Neural crest cell (in vitro differentiated cells): ENCODE measurements around the gene NANOS3. TPM values are rescaled to one million over a fixed set of nuclear protein-coding genes. Genes with fewer than 3 reads are reported as not detected.

Experiments
- DNase-seq: peaks from one replicate; pipeline ENCODE4 v3.0.0; 2021; ENCODE audit warnings: low read depth, mixed read lengths, low spot score
- H3K27ac Mint-ChIP-seq: one replicate; pipeline ENCODE4 v1.8.0; 2021; ENCODE audit warnings: mild to moderate bottlenecking, mixed read lengths; ENCODE audit not compliant: unreplicated experiment
- H3K27me3 Mint-ChIP-seq: 2 replicates; pipeline ENCODE4 v1.8.0; 2021; ENCODE audit warnings: low read depth, mild to moderate bottlenecking, mixed read lengths
- H3K36me3 Mint-ChIP-seq: 2 replicates; pipeline ENCODE4 v1.8.0; 2021; ENCODE audit warnings: low read depth, mild to moderate bottlenecking, mixed read lengths
- H3K4me1 Mint-ChIP-seq: 2 replicates; pipeline ENCODE4 v1.8.0; 2021; ENCODE audit warnings: mixed read lengths
- H3K4me3 Mint-ChIP-seq: one replicate; pipeline ENCODE4 v1.8.0; 2021; ENCODE audit warnings: mild to moderate bottlenecking, mixed read lengths
- H3K9me3 Mint-ChIP-seq: 2 replicates; pipeline ENCODE4 v1.8.0; 2021; ENCODE audit warnings: mixed read lengths
- CTCF ChIP-seq: fragments of 200-600 bp; sonication (generic); conservative IDR thresholded peaks from 2 replicates; pipeline ENCODE4 v1.5.0; 2021; ENCODE audit warnings: antibody characterized with exemption, mild to moderate bottlenecking
- total RNA-seq: library from RNA; stranded (reverse); gene quantifications from 2 replicates; pipeline ENCODE4 v1.2.1, GENCODE V29; 2021

Gene NANOS3
- total RNA-seq, 1 donor from 2014 or later = 1.6 TPM

DNA sequence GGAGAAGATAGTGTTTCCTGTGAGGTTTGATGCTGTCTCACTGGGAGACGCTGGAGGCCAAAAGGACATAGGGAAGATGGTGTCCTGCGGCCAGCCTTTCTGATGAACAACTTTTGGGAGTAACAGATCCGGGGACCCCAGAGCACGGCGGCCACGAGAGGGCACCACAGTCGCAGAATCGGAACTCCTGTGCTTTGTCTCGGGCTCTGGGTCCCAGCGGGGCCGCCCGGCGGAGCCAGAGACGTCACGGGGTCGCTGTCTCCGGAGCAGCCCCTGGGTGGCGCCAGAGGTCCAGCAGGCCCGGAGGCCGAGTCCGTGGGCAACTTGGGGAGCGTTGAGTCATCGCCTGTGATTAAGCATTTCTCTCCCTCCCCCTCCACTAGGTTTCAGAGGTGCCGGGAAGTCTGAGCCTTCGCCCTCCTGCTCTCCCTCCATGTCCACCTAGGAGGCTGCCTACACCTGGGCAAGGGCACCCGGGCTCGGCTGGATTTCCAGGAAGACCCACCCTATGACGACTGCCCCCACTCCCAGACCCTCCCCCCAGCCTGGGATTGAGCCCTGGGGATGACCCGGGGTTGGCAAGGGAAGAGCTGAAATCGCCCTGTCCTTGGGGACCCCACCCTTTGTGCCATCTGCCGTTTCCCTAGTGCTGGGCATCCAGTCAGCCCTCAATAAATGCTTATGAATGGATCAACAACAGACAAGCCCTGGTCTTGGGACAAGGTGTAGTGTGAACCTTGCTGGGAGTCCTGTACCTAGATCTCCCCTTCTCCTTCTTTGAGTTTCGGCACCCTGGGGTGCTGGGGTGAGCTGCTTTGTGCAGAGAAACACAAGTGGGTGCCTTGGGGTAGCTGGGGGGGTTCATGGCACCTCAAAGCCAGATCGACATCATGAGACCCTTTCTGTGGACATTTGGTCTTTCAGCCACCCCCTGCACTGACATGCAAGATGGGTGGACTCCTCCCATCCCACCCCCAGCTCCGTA lies 3.4 kb downstream of the NANOS3 start:
- Mint-ChIP-seq H3K27me3 (no peaks in the 10 kb centered on the region), H3K27ac (no peak overlapping the region), H3K4me3 (no peak overlapping the region), H3K9me3 (no peaks in the 10 kb centered on the region), H3K4me1 (peaks cover 20% of the 10 kb centered on the region), H3K36me3 (no peaks in the 10 kb centered on the region)
- peak; percentile 100 for TF ChIP-seq CTCF
- peak; percentile 100 for DNase-seq

DNA sequence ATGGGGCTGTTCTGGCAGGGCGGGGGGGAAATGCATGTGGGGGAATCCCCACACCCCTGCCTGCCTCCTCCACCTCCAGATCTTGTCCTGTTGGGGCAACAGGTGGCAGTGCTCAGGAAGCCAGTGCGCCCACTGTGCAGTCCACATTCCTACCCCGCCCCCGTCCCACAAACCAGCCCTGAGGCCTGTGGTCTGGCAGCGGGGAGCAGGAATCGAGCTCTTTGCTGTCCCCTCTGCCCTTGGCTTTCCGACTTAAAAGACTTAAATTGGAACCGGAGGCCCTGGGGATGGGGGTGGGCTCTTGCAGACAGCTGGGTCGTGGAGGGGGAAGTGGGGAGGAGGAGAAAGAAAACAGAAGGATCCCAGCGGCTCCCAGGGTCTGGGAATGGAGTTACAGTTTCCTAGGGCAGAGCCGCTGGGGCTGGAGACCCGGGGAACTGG lies 4.3 kb downstream of the NANOS3 start:
- no peaks in the 10 kb centered on the region for H3K9me3 Mint-ChIP-seq
- H3K36me3 Mint-ChIP-seq = no peaks in the 10 kb centered on the region
- H3K27me3 Mint-ChIP-seq = no peaks in the 10 kb centered on the region
- peak; percentile 26 for DNase-seq
- peaks cover 20% of the 10 kb centered on the region for H3K4me1 Mint-ChIP-seq
- TF ChIP-seq CTCF = no peak
- H3K4me3 Mint-ChIP-seq = peak overlapping the region; percentile 27
- no peak overlapping the region for H3K27ac Mint-ChIP-seq

GRCh38 chr19:13881692-13882418 lies 4.9 kb downstream of the NANOS3 start:
- TF ChIP-seq CTCF = no peak
- peak overlapping the region; percentile 72 for H3K27ac Mint-ChIP-seq
- no peak for DNase-seq
- H3K9me3 Mint-ChIP-seq = no peaks in the 10 kb centered on the region
- no peaks in the 10 kb centered on the region for H3K36me3 Mint-ChIP-seq
- no peaks in the 10 kb centered on the region for H3K27me3 Mint-ChIP-seq
- H3K4me1 Mint-ChIP-seq = peaks cover 20% of the 10 kb centered on the region
- H3K4me3 Mint-ChIP-seq = peak overlapping the region; percentile 27

GRCh38 chr19:13882419-13882795 lies 5.5 kb downstream of the NANOS3 start:
- no peak overlapping the region for H3K27ac Mint-ChIP-seq
- H3K4me1 Mint-ChIP-seq = peaks cover 20% of the 10 kb centered on the region
- no peaks in the 10 kb centered on the region for H3K9me3 Mint-ChIP-seq
- no peak for TF ChIP-seq CTCF
- H3K4me3 Mint-ChIP-seq = no peak overlapping the region
- no peak for DNase-seq
- H3K36me3 Mint-ChIP-seq = no peaks in the 10 kb centered on the region
- no peaks in the 10 kb centered on the region for H3K27me3 Mint-ChIP-seq

DNA sequence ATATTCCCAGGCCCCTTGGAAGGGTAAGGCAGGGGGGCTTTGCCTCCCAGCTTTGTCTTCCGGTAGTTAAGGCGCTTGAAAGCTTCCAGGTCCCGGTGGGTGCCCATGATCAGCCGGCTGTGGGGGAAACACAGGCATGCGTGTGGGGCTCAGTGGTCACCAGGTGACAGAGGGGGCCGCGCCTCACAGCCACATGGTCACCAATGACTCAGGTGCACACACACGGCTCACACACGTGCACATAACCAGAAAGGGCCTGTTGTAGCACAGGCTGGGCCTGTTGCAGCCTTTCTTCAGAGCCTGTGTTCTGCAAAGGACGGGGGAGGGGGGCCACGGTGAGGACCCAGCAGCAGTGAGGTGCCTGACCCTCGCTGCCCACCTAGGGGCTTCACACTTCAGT lies 5.9 kb downstream of the NANOS3 start:
- Mint-ChIP-seq H3K27ac (no peak overlapping the region), H3K27me3 (no peaks in the 10 kb centered on the region), H3K4me3 (no peak overlapping the region), H3K9me3 (no peaks in the 10 kb centered on the region), H3K36me3 (no peaks in the 10 kb centered on the region), H3K4me1 (peaks cover 20% of the 10 kb centered on the region)
- no peak for TF ChIP-seq CTCF
- DNase-seq = no peak
